ENCODE results near the gene TRANK1.

DNA sequence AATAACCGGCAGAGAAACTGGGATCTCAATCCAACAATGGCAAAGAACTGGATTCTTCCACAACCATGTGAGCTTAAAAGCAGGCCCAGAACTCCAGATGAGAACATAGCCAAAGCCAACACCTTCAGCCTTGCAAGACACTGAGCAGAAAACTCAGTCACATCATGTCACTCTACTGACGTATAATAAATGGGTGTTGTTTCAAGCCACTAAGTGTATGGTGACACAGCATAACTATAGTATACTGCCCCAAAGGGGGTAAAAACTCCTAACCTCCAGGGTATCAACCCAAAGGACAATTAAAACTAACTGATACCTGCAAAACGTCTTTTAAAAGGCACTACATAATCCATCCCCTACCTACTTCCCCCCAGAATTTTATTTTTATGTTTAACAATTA is 69.5 kb downstream of the TRANK1 start:
- TF ChIP-seq, protein P1, sequence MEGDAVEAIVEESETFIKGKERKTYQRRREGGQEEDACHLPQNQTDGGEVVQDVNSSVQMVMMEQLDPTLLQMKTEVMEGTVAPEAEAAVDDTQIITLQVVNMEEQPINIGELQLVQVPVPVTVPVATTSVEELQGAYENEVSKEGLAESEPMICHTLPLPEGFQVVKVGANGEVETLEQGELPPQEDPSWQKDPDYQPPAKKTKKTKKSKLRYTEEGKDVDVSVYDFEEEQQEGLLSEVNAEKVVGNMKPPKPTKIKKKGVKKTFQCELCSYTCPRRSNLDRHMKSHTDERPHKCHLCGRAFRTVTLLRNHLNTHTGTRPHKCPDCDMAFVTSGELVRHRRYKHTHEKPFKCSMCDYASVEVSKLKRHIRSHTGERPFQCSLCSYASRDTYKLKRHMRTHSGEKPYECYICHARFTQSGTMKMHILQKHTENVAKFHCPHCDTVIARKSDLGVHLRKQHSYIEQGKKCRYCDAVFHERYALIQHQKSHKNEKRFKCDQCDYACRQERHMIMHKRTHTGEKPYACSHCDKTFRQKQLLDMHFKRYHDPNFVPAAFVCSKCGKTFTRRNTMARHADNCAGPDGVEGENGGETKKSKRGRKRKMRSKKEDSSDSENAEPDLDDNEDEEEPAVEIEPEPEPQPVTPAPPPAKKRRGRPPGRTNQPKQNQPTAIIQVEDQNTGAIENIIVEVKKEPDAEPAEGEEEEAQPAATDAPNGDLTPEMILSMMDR (IDR thresholded peaks at IDR 0.05; ENCODE audit: poor library complexity, severe bottlenecking), result no peak
- no peak for TF ChIP-seq EP300 (conservative IDR thresholded peaks at IDR 0.05; ENCODE audit: poor library complexity, severe bottlenecking)
- TF ChIP-seq EZH2 (IDR thresholded peaks at IDR 0.05; ENCODE audit: borderline replicate concordance, insufficient read depth, low read length, poor library complexity, severe bottlenecking), result no peak
- TF ChIP-seq, protein P2, sequence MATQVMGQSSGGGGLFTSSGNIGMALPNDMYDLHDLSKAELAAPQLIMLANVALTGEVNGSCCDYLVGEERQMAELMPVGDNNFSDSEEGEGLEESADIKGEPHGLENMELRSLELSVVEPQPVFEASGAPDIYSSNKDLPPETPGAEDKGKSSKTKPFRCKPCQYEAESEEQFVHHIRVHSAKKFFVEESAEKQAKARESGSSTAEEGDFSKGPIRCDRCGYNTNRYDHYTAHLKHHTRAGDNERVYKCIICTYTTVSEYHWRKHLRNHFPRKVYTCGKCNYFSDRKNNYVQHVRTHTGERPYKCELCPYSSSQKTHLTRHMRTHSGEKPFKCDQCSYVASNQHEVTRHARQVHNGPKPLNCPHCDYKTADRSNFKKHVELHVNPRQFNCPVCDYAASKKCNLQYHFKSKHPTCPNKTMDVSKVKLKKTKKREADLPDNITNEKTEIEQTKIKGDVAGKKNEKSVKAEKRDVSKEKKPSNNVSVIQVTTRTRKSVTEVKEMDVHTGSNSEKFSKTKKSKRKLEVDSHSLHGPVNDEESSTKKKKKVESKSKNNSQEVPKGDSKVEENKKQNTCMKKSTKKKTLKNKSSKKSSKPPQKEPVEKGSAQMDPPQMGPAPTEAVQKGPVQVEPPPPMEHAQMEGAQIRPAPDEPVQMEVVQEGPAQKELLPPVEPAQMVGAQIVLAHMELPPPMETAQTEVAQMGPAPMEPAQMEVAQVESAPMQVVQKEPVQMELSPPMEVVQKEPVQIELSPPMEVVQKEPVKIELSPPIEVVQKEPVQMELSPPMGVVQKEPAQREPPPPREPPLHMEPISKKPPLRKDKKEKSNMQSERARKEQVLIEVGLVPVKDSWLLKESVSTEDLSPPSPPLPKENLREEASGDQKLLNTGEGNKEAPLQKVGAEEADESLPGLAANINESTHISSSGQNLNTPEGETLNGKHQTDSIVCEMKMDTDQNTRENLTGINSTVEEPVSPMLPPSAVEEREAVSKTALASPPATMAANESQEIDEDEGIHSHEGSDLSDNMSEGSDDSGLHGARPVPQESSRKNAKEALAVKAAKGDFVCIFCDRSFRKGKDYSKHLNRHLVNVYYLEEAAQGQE (IDR thresholded peaks at IDR 0.05; ENCODE audit: borderline replicate concordance), result no peak
- no peak for TF ChIP-seq POLR2AphosphoS5 (IDR thresholded peaks at IDR 0.05)
- TF ChIP-seq TAF1 (IDR thresholded peaks at IDR 0.05; ENCODE audit: low read depth), result no peak
- no peak for TF ChIP-seq RAD21 (conservative IDR thresholded peaks at IDR 0.05)
